IMR-90 (cell line): Measurements from ENCODE around the gene KCNJ3. TPM values are rescaled to one million over a fixed set of nuclear protein-coding genes. Genes with fewer than 3 reads are reported as not detected.

Experiments used
- ATAC-seq: fragments of 200-7000 bp; cut with Tn5 transposase; 2 replicates; pipeline ENCODE4 v1.9.1; 2020; ENCODE audit warnings: low read depth, mild to moderate bottlenecking, moderate library complexity
- BruUV-seq: library from RNA; stranded (reverse); fragments of 400-500 nt; replicated peaks from 2 replicates; lab custom pipeline; 2021; lab: Mats Ljungman, UMichigan
- CTCF ChIA-PET: fragments of 300-600 bp; formaldehyde crosslinking; extraction: SDS; loops from one replicate; lab custom pipeline; 2021; ENCODE audit warnings: antibody characterized with exemption; lab: Yijun Ruan, JAX
- POLR2A ChIA-PET: fragments of 300-600 bp; sonication (Branson Sonifier 250); formaldehyde crosslinking; loops from one replicate; lab custom pipeline; 2022; ENCODE audit warnings: antibody characterized with exemption; ENCODE audit not compliant: unreplicated experiment; lab: Charles Lee
- DNase-seq: peaks from one replicate; pipeline ENCODE4 v3.0.0; 2013
- H2AFZ ChIP-seq: replicated peaks from 2 replicates; pipeline ENCODE3; 2013; ENCODE audit warnings: low read length, mild to moderate bottlenecking; ENCODE audit not compliant: poor library complexity
- H2AK5ac ChIP-seq: 2 replicates; pipeline ENCODE4 v1.6.1; 2013; ENCODE audit warnings: low read depth, low read length, inconsistent platforms
- H2AK9ac ChIP-seq: replicated peaks from 2 replicates; pipeline ENCODE3; 2013; ENCODE audit warnings: mild to moderate bottlenecking, low read depth, low read length, moderate library complexity; ENCODE audit not compliant: poor library complexity
- H2BK120ac ChIP-seq: 2 replicates; pipeline ENCODE4 v1.6.1; 2013; ENCODE audit warnings: low read depth, low read length, inconsistent platforms
- H2BK15ac ChIP-seq: 3 replicates; pipeline ENCODE4 v1.6.1; 2013; ENCODE audit warnings: low read depth, low read length, inconsistent platforms
- H2BK20ac ChIP-seq: 2 replicates; pipeline ENCODE4 v1.6.1; 2013; ENCODE audit warnings: low read depth, mild to moderate bottlenecking, inconsistent platforms, low read length, moderate library complexity
- H2BK5ac ChIP-seq: 2 replicates; pipeline ENCODE4 v1.6.1; 2013; ENCODE audit warnings: mild to moderate bottlenecking, low read depth, low read length, inconsistent platforms; ENCODE audit not compliant: poor library complexity, severe bottlenecking
- H3K14ac ChIP-seq: replicated peaks from 2 replicates; pipeline ENCODE4 v1.6.1; 2013; ENCODE audit warnings: low read depth, low read length, inconsistent platforms
- H3K18ac ChIP-seq: 2 replicates; pipeline ENCODE4 v1.6.1; 2013; ENCODE audit warnings: low read depth, low read length, control low read depth
- H3K23ac ChIP-seq: 2 replicates; pipeline ENCODE4 v1.6.1; 2013; ENCODE audit warnings: low read depth, low read length, inconsistent platforms
- H3K27ac ChIP-seq: 2 replicates; pipeline ENCODE4 v1.5.1; 2013; ENCODE audit warnings: mild to moderate bottlenecking, control low read depth, low read length; ENCODE audit not compliant: insufficient read depth
- H3K27me3 ChIP-seq: 2 replicates; pipeline ENCODE4 v1.6.1; 2013; ENCODE audit warnings: low read length; ENCODE audit not compliant: control insufficient read depth, insufficient read depth
- H3K36me3 ChIP-seq: 2 replicates; pipeline ENCODE4 v1.6.1; 2013; ENCODE audit warnings: low read length, mixed read lengths; ENCODE audit not compliant: control insufficient read depth, insufficient read depth
- H3K4ac ChIP-seq: 2 replicates; pipeline ENCODE4 v1.6.1; 2013; ENCODE audit warnings: low read depth, low read length, inconsistent platforms
- H3K4me1 ChIP-seq: 2 replicates; pipeline ENCODE4 v1.6.1; 2013; ENCODE audit warnings: low read length, mixed read lengths; ENCODE audit not compliant: control insufficient read depth, insufficient read depth
- H3K4me2 ChIP-seq: 2 replicates; pipeline ENCODE4 v1.6.1; 2013; ENCODE audit warnings: low read depth, mild to moderate bottlenecking, control low read depth, low read length, moderate library complexity
- H3K4me3 ChIP-seq: 2 replicates; pipeline ENCODE4 v1.5.1; 2013; ENCODE audit warnings: low read depth, mild to moderate bottlenecking, control low read depth, low read length, moderate library complexity; ENCODE audit not compliant: insufficient read depth
- H3K56ac ChIP-seq: 2 replicates; pipeline ENCODE4 v1.6.1; 2013; ENCODE audit warnings: low read length, inconsistent platforms; ENCODE audit not compliant: insufficient read depth; ENCODE audit errors: extremely low read depth
- H3K79me1 ChIP-seq, 2 experiments: 2 replicates each; pipeline ENCODE4 v1.6.1; 2013; ENCODE audit warnings: low read length in 2 of 2, inconsistent platforms in 1 of 2, low read depth in 1 of 2
- H3K9ac ChIP-seq: 2 replicates; pipeline ENCODE4 v1.6.1; 2013; ENCODE audit warnings: low read depth, low read length, control low read depth
- H3K9me1 ChIP-seq: 2 replicates; pipeline ENCODE4 v1.6.1; 2013; ENCODE audit warnings: low read length, inconsistent platforms; ENCODE audit not compliant: insufficient read depth
- H3K9me3 ChIP-seq: 2 replicates; pipeline ENCODE4 v1.6.1; 2013; ENCODE audit warnings: low read length; ENCODE audit not compliant: control insufficient read depth, insufficient read depth
- H4K20me1 ChIP-seq: 2 replicates; pipeline ENCODE4 v1.6.1; 2013; ENCODE audit warnings: low read length, inconsistent platforms; ENCODE audit not compliant: insufficient read depth
- H4K5ac ChIP-seq: 2 replicates; pipeline ENCODE4 v1.6.1; 2013; ENCODE audit warnings: mild to moderate bottlenecking, low read depth, low read length, control low read depth
- H4K8ac ChIP-seq, 2 experiments: 2 replicates each; pipeline ENCODE4 v1.6.1; 2013; ENCODE audit warnings: low read depth in 2 of 2, low read length in 2 of 2, control low read depth in 1 of 2, inconsistent platforms in 1 of 2
- H4K91ac ChIP-seq: 2 replicates; pipeline ENCODE4 v1.6.1; 2013; ENCODE audit warnings: low read depth, low read length, inconsistent platforms; ENCODE audit not compliant: insufficient read depth
- BHLHE40 ChIP-seq: fragments of 150-350 bp; IDR thresholded peaks from 2 replicates; pipeline ENCODE4 v1.6.1; 2016; ENCODE audit warnings: mild to moderate bottlenecking, low read depth, low read length
- CHD1 ChIP-seq: IDR thresholded peaks from 2 replicates; pipeline ENCODE4 v1.6.1; 2012; ENCODE audit warnings: low read depth, low read length, improper control_type of control experiment
- CTCF ChIP-seq: conservative IDR thresholded peaks from 2 replicates; pipeline ENCODE4 v1.5.1; 2012; ENCODE audit warnings: mild to moderate bottlenecking, low read depth, low read length, improper control_type of control experiment
- FOS ChIP-seq: fragments of 150-350 bp; IDR thresholded peaks from 2 replicates; pipeline ENCODE4 v1.6.1; 2016; ENCODE audit warnings: low read depth, low read length
- MAFK ChIP-seq: IDR thresholded peaks from 2 replicates; pipeline ENCODE4 v1.6.1; 2012; ENCODE audit warnings: low read depth, low read length, improper control_type of control experiment
- MAZ ChIP-seq: IDR thresholded peaks from 2 replicates; pipeline ENCODE4 v1.6.1; 2012; ENCODE audit warnings: low read depth, mild to moderate bottlenecking, low read length, improper control_type of control experiment, moderate library complexity, borderline replicate concordance
- POLR2A ChIP-seq: IDR thresholded peaks from 2 replicates; pipeline ENCODE4 v1.6.1; 2012; ENCODE audit warnings: mild to moderate bottlenecking, low read depth, low read length
- RAD21 ChIP-seq: IDR thresholded peaks from 2 replicates; pipeline ENCODE4 v1.6.1; 2012; ENCODE audit warnings: low read length, improper control_type of control experiment
- RCOR1 ChIP-seq: IDR thresholded peaks from 2 replicates; pipeline ENCODE4 v1.6.1; 2012; ENCODE audit warnings: mild to moderate bottlenecking, low read length, improper control_type of control experiment; ENCODE audit not compliant: insufficient replicate concordance
- RFX5 ChIP-seq: IDR thresholded peaks from 2 replicates; pipeline ENCODE4 v1.8.0; 2012; ENCODE audit warnings: low read depth, mild to moderate bottlenecking, low read length, moderate library complexity
- WGBS, 2 experiments: methylation state at CpG; one replicate each; pipeline versions ENCODE4 v1.1.5 to v1.1.7; 2013; ENCODE audit warnings: missing lambda C conversion rate in 2 of 2; ENCODE audit not compliant: insufficient read length in 1 of 2; ENCODE audit errors: extremely low coverage in 2 of 2; 5-methylcytosine and 5-hydroxymethylcytosine counted together
- dilution Hi-C: fragments of 300-500 bp; cut with HindIII; formaldehyde crosslinking; loops from one replicate; pipeline ENCODE4 v1.14.3; 2018; ENCODE audit warnings: low sequenced_read_pairs; ENCODE audit not compliant: unreplicated experiment
- in situ Hi-C: fragments of 300-500 bp; cut with MboI; formaldehyde crosslinking; loops from 3 replicates; pipeline ENCODE4 v1.14.3; 2019; ENCODE audit warnings: low sequenced_read_pairs, inconsistent platforms, mixed read lengths
- intact Hi-C: fragments of 100-400 bp; cut with micrococcal nuclease; formaldehyde crosslinking; loops from 2 replicates; pipeline ENCODE4 v1.10.0; 2022
- polyA plus RNA-seq, 3 experiments: library from polyadenylated mRNA; depleted of rRNA; stranded (reverse); fragments of >200 nt; gene quantifications; 2 replicates each; pipeline ENCODE4 v1.2.3, GENCODE V29; 2012; ENCODE audit warnings: low replicate concordance in 1 of 3
- total RNA-seq: library from RNA; depleted of rRNA; stranded (reverse); fragments of >200 nt; gene quantifications from 2 replicates; pipeline ENCODE4 v1.2.3, GENCODE V29; 2012

The KCNJ3 gene
- total and polyA plus RNA-seq, 2 of the 4 experiments (the other 2 are of a cell fraction): not detected

GRCh38 chr2:154686162-154686561, 12.3 kb upstream of the KCNJ3 start:
- Histone ChIP-seq H2BK5ac (no peak overlapping the region), H3K27me3 (no peaks in the 10 kb centered on the region), H2AK9ac (no peak overlapping the region), H4K8ac (no peak overlapping the region), H3K9me3 (peaks cover 11% of the 10 kb centered on the region), H3K4me1 (no peaks in the 10 kb centered on the region), H3K4me3 (no peak overlapping the region), H3K14ac (no peak overlapping the region), H3K27ac (no peak overlapping the region), H4K91ac (no peak overlapping the region), H3K18ac (no peak overlapping the region), H2BK120ac (no peak overlapping the region), H3K36me3 (no peaks in the 10 kb centered on the region), H3K79me1 (no peaks in the 10 kb centered on the region), H3K9ac (no peak overlapping the region), H4K5ac (no peak overlapping the region), H3K23ac (no peak overlapping the region), H2AK5ac (no peak overlapping the region), H3K4me2 (no peak overlapping the region), H2BK20ac (no peak overlapping the region), H3K56ac (no peak overlapping the region), H2BK15ac (no peak overlapping the region), H2AFZ (no peak overlapping the region), H4K20me1 (no peaks in the 10 kb centered on the region), H3K4ac (no peak overlapping the region), H3K9me1 (no peaks in the 10 kb centered on the region)
- intact Hi-C loops (no loop called here), dilution Hi-C loops (no loop called here), in situ Hi-C loops (no loop called here)
- no peak for TF ChIP-seq RCOR1
- TF ChIP-seq FOS: no peak
- no peak for TF ChIP-seq MAZ
- TF ChIP-seq CTCF: no peak
- TF ChIP-seq POLR2A: no peak
- TF ChIP-seq CHD1: no peak
- no peak for TF ChIP-seq BHLHE40
- TF ChIP-seq RFX5: no peak
- TF ChIP-seq RAD21: no peak
- no peak for TF ChIP-seq MAFK
- WGBS, 2 experiments: no CpG with 5 or more reads among the region's 3 CpGs
- ATAC-seq: no peak
- no TSS peak for BruUV-seq
- DNase-seq: no peak
- POLR2A ChIA-PET: no interaction called here
- CTCF ChIA-PET: no interaction called here
